OCI-LY1 (cell line): ENCODE measurements around the gene PTH1R.

Source experiments
- H2AFZ ChIP-seq: fragments of 200-600 bp; sonication (generic), shearing (Covaris generic); 2 replicates; pipeline ENCODE4 v1.6.0; 2014; ENCODE audit warnings: antibody characterized with exemption, mild to moderate bottlenecking, low read length
- H3F3A ChIP-seq: fragments of 200-600 bp; sonication (generic), shearing (Covaris generic); 2 replicates; pipeline ENCODE4 v1.6.0; 2014; ENCODE audit warnings: mild to moderate bottlenecking, antibody characterized with exemption, low read length, moderate library complexity; ENCODE audit not compliant: insufficient read depth
- H3K27ac ChIP-seq: fragments of 200-600 bp; sonication (generic); 2 replicates; pipeline ENCODE4 v1.5.1; 2014; ENCODE audit warnings: low read length, mixed run types, mild to moderate bottlenecking, low read depth; ENCODE audit not compliant: poor library complexity, severe bottlenecking
- H3K27me3 ChIP-seq: fragments of 200-600 bp; sonication (generic); 2 replicates; pipeline ENCODE4 v1.6.0; 2014; ENCODE audit warnings: antibody characterized with exemption, mild to moderate bottlenecking, low read length, moderate library complexity; ENCODE audit not compliant: insufficient read depth
- H3K36me3 ChIP-seq: fragments of 200-600 bp; sonication (generic); 2 replicates; pipeline ENCODE4 v1.6.1; 2014; ENCODE audit warnings: mild to moderate bottlenecking, antibody characterized with exemption, low read length, moderate library complexity, mixed read lengths; ENCODE audit not compliant: insufficient read depth
- H3K4me1 ChIP-seq: fragments of 200-600 bp; sonication (generic); 2 replicates; pipeline ENCODE4 v1.5.1; 2014; ENCODE audit warnings: mild to moderate bottlenecking, low read length, moderate library complexity; ENCODE audit not compliant: insufficient read depth, severe bottlenecking
- H3K4me2 ChIP-seq: fragments of 200-600 bp; sonication (generic), shearing (Covaris generic); 2 replicates; pipeline ENCODE4 v1.6.1; 2014; ENCODE audit warnings: low read length
- H3K4me3 ChIP-seq: fragments of 200-600 bp; sonication (generic); 2 replicates; pipeline ENCODE4 v1.5.1; 2014; ENCODE audit warnings: low read length, low read depth, mild to moderate bottlenecking, mixed read lengths; ENCODE audit not compliant: poor library complexity, severe bottlenecking
- H3K79me2 ChIP-seq: fragments of 200-600 bp; shearing (Covaris generic); 2 replicates; pipeline ENCODE4 v1.6.1; 2016; ENCODE audit warnings: mixed run types, low read length, mixed read lengths; ENCODE audit not compliant: insufficient read depth
- H3K9ac ChIP-seq: fragments of 200-600 bp; sonication (generic), shearing (Covaris generic); 2 replicates; pipeline ENCODE4 v1.6.1; 2014; ENCODE audit warnings: mild to moderate bottlenecking, low read length, mixed read lengths
- H3K9me2 ChIP-seq: fragments of 200-600 bp; sonication (generic), shearing (Covaris generic); 2 replicates; pipeline ENCODE4 v1.6.1; 2014; ENCODE audit warnings: low read depth, mild to moderate bottlenecking, low read length, mixed read lengths
- H3K9me3 ChIP-seq: fragments of 200-600 bp; shearing (Covaris generic); 2 replicates; pipeline ENCODE4 v1.6.1; 2014; ENCODE audit warnings: low read length, mixed read lengths
- H4K20me1 ChIP-seq: fragments of 200-600 bp; sonication (generic), shearing (Covaris generic); 2 replicates; pipeline ENCODE4 v1.6.0; 2016; ENCODE audit warnings: mild to moderate bottlenecking, low read length; ENCODE audit not compliant: insufficient read depth
- EZH2 ChIP-seq: fragments of 200-600 bp; sonication (generic), shearing (Covaris generic); IDR thresholded peaks from 2 replicates; pipeline ENCODE4 v1.8.0; 2017; ENCODE audit warnings: borderline replicate concordance, mixed run types, mild to moderate bottlenecking, antibody characterized with exemption, low read length, moderate library complexity, mixed read lengths
- TF ChIP-seq, protein P1 (sequence below): fragments of 200-600 bp; sonication (generic), shearing (Covaris generic); IDR thresholded peaks from 2 replicates; pipeline ENCODE4 v1.5.1; 2017; ENCODE audit warnings: mild to moderate bottlenecking, antibody characterized with exemption, low read length, moderate library complexity, mixed read lengths

The PTH1R gene

DNA sequence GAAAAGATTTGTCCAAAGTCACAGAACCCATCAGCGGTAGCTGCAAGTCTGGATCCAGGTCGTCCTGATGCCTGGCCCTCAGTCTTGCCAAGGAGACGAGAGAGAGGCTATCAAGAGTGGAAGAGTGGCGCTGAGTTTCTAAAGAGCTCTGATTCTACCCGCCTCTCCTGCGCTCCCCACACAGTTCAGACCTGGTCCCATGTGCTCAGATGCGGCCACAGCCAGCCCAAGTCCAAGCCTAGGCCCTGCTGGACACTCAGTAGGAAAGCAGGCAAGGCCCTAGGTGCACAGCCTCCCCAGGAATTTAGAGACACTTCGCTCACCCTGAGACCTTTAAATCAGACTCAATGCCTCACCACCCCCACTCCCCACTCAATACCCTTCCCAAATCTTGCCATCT is 66.7 kb downstream of the PTH1R start:
- H2AFZ ChIP-seq, result no peak overlapping the region
- H3K4me3 ChIP-seq, result no peak overlapping the region
- no peak for TF ChIP-seq EZH2
- TF ChIP-seq, protein P1, sequence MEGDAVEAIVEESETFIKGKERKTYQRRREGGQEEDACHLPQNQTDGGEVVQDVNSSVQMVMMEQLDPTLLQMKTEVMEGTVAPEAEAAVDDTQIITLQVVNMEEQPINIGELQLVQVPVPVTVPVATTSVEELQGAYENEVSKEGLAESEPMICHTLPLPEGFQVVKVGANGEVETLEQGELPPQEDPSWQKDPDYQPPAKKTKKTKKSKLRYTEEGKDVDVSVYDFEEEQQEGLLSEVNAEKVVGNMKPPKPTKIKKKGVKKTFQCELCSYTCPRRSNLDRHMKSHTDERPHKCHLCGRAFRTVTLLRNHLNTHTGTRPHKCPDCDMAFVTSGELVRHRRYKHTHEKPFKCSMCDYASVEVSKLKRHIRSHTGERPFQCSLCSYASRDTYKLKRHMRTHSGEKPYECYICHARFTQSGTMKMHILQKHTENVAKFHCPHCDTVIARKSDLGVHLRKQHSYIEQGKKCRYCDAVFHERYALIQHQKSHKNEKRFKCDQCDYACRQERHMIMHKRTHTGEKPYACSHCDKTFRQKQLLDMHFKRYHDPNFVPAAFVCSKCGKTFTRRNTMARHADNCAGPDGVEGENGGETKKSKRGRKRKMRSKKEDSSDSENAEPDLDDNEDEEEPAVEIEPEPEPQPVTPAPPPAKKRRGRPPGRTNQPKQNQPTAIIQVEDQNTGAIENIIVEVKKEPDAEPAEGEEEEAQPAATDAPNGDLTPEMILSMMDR, result no peak
- no peaks in the 10 kb centered on the region for H3K9me3 ChIP-seq
- no peaks in the 10 kb centered on the region for H4K20me1 ChIP-seq
- no peaks in the 10 kb centered on the region for H3K9me2 ChIP-seq
- H3K4me2 ChIP-seq, result no peak overlapping the region
- H3K9ac ChIP-seq, result no peak overlapping the region
- H3K27me3 ChIP-seq, result no peaks in the 10 kb centered on the region
- peaks cover 72% of the 10 kb centered on the region; the same call in 1 of the 2 replicates for H3K36me3 ChIP-seq
- H3K79me2 ChIP-seq, result peaks cover 63% of the 10 kb centered on the region
- H3K4me1 ChIP-seq, result peaks cover 21% of the 10 kb centered on the region
- H3K27ac ChIP-seq, result no peak overlapping the region
- H3F3A ChIP-seq, result no peaks in the 10 kb centered on the region

DNA sequence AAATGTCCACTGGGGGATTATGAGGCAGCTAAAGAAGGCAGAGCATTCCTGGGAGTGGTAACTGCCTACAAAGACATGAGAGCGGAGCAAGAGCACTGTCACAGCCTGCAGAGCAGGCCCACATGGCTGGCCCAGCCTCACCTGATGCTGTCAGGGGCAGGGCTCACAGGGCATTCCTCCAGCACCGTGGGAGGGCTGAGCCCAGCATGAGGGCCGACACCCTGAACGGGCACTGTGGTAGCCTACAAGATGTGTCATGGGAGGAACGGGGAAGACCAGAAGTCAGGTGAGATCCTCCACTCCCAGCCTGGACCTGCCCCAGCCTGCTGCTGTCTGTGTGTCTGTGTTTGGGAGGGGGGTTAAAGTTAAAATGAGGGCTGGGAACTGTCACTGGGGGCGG is 68.9 kb downstream of the PTH1R start:
- peaks cover 14% of the 10 kb centered on the region for H3K4me1 ChIP-seq
- H3K9ac ChIP-seq, result no peak overlapping the region
- H2AFZ ChIP-seq, result no peak overlapping the region
- H3K36me3 ChIP-seq, result peaks cover 53% of the 10 kb centered on the region; the same call in 1 of the 2 replicates
- H3K9me2 ChIP-seq, result no peaks in the 10 kb centered on the region
- H3K4me3 ChIP-seq, result no peak overlapping the region
- no peak for TF ChIP-seq EZH2
- TF ChIP-seq, protein P1, result no peak
- H3K79me2 ChIP-seq, result peaks cover 85% of the 10 kb centered on the region
- H3K27me3 ChIP-seq, result no peaks in the 10 kb centered on the region
- no peaks in the 10 kb centered on the region for H3K9me3 ChIP-seq
- H4K20me1 ChIP-seq, result no peaks in the 10 kb centered on the region
- no peaks in the 10 kb centered on the region for H3F3A ChIP-seq
- H3K4me2 ChIP-seq, result no peak overlapping the region
- no peak overlapping the region for H3K27ac ChIP-seq

DNA sequence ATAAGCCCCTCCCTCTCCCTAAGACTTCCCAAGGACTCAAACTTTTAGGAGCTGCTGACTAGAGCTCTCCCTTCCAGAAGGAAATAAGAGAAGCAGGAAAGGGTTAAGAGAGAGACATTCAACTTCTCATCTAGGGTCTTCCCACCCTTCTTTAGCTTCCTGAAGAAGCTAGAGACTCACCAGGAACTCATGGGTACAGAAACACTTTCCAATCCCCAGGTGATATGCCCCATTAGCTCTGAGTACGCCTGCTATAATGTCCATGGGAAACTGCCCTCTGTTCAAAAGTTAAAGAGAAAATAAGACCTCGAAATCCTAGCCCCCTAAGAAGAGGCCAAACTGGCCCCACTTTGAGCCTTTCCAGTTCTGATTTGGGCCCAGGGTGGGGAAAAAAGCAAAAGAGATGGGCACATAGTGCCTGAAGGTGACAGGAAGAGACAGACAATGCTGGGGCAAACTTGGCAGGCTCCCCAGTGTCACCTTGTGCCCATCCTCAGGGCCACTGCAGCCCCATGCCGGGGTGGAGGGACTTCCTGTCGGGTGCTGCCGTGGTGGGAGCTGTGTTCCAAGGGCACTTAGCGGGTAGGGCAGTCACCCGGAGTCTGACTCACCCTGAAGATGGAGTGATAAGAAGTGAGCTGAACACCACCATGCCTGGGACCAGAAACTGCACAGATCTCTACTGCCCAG is 69.5 kb downstream of the PTH1R start:
- no peak overlapping the region for H3K9ac ChIP-seq
- no peaks in the 10 kb centered on the region for H4K20me1 ChIP-seq
- no peak overlapping the region for H3K4me3 ChIP-seq
- no peak overlapping the region for H2AFZ ChIP-seq
- no peaks in the 10 kb centered on the region for H3F3A ChIP-seq
- no peaks in the 10 kb centered on the region for H3K9me2 ChIP-seq
- H3K4me2 ChIP-seq, result no peak overlapping the region
- peaks cover 89% of the 10 kb centered on the region for H3K79me2 ChIP-seq
- no peak for TF ChIP-seq EZH2
- TF ChIP-seq, protein P1, result no peak
- no peaks in the 10 kb centered on the region for H3K9me3 ChIP-seq
- H3K27ac ChIP-seq, result no peak overlapping the region
- H3K4me1 ChIP-seq, result peaks cover 14% of the 10 kb centered on the region
- H3K27me3 ChIP-seq, result no peaks in the 10 kb centered on the region
- H3K36me3 ChIP-seq, result peaks cover 50% of the 10 kb centered on the region; the same call in 1 of the 2 replicates
